H9 (cell line): ENCODE results near the gene SSBP3. TPM values are rescaled to one million over a fixed set of nuclear protein-coding genes. Genes with fewer than 3 reads are reported as not detected.

Experiments used
- DNase-seq: peaks from one replicate; pipeline ENCODE4 v3.0.0-alpha.2; 2017
- H2AFZ ChIP-seq: one replicate; pipeline ENCODE4 v1.6.1; 2013; ENCODE audit warnings: mild to moderate bottlenecking, low read length, control low read depth, moderate library complexity
- H2AK5ac ChIP-seq: 2 replicates; pipeline ENCODE4 v1.6.1; 2013; ENCODE audit warnings: low read length, control low read depth, mixed read lengths; ENCODE audit not compliant: insufficient read length
- H2BK120ac ChIP-seq: one replicate; pipeline ENCODE4 v1.6.1; 2013; ENCODE audit warnings: low read depth, mild to moderate bottlenecking, low read length, control low read depth, inconsistent platforms; ENCODE audit not compliant: poor library complexity, severe bottlenecking
- H2BK12ac ChIP-seq: 2 replicates; pipeline ENCODE4 v1.6.1; 2013; ENCODE audit warnings: low read length, control low read depth, mixed read lengths, low read depth; ENCODE audit not compliant: insufficient read length
- H2BK15ac ChIP-seq: 2 replicates; pipeline ENCODE4 v1.6.1; 2013; ENCODE audit warnings: low read depth, low read length, control low read depth
- H2BK20ac ChIP-seq: one replicate; pipeline ENCODE4 v1.6.1; 2013; ENCODE audit warnings: low read depth, mild to moderate bottlenecking, low read length, control low read depth, inconsistent platforms; ENCODE audit not compliant: poor library complexity, severe bottlenecking
- H2BK5ac ChIP-seq: 2 replicates; pipeline ENCODE4 v1.6.1; 2013; ENCODE audit warnings: low read length, control low read depth, mixed read lengths; ENCODE audit not compliant: insufficient read length
- H3K14ac ChIP-seq: 2 replicates; pipeline ENCODE4 v1.6.1; 2013; ENCODE audit warnings: low read length, control low read depth; ENCODE audit not compliant: insufficient read depth
- H3K18ac ChIP-seq: 2 replicates; pipeline ENCODE4 v1.6.1; 2013; ENCODE audit warnings: low read depth, mild to moderate bottlenecking, mixed read lengths, low read length, control low read depth; ENCODE audit not compliant: insufficient read length
- H3K23ac ChIP-seq: 2 replicates; pipeline ENCODE4 v1.6.1; 2013; ENCODE audit warnings: low read length, control low read depth, mixed read lengths, low read depth; ENCODE audit not compliant: insufficient read length
- H3K23me2 ChIP-seq: 2 replicates; pipeline ENCODE4 v1.6.1; 2013; ENCODE audit warnings: low read depth, mild to moderate bottlenecking, mixed read lengths, low read length, control low read depth; ENCODE audit not compliant: insufficient read length, poor library complexity, severe bottlenecking
- H3K27ac ChIP-seq: 2 replicates; pipeline ENCODE4 v1.5.1; 2013; ENCODE audit warnings: low read length, control low read depth, mixed read lengths, low read depth; ENCODE audit not compliant: insufficient read length
- H3K27me3 ChIP-seq: 2 replicates; pipeline ENCODE4 v1.6.1; 2013; ENCODE audit warnings: low read length, control low read depth, inconsistent platforms; ENCODE audit not compliant: insufficient read depth
- H3K4ac ChIP-seq: 2 replicates; pipeline ENCODE4 v1.6.1; 2013; ENCODE audit warnings: low read depth, mild to moderate bottlenecking, control low read depth, inconsistent platforms, low read length, moderate library complexity
- H3K4me1 ChIP-seq: 2 replicates; pipeline ENCODE4 v1.6.1; 2013; ENCODE audit warnings: low read length, control low read depth, inconsistent platforms; ENCODE audit not compliant: insufficient read depth
- H3K4me2 ChIP-seq: 2 replicates; pipeline ENCODE4 v1.6.1; 2013; ENCODE audit warnings: low read length, control low read depth, mixed read lengths; ENCODE audit not compliant: insufficient read length, insufficient read depth
- H3K56ac ChIP-seq: 2 replicates; pipeline ENCODE4 v1.6.1; 2013; ENCODE audit warnings: low read depth, mild to moderate bottlenecking, mixed read lengths, low read length, control low read depth; ENCODE audit not compliant: insufficient read length
- H3K79me1 ChIP-seq: 2 replicates; pipeline ENCODE4 v1.6.1; 2013; ENCODE audit warnings: low read depth, mild to moderate bottlenecking, moderate library complexity, low read length, control low read depth, inconsistent platforms; ENCODE audit not compliant: insufficient read depth, poor library complexity, severe bottlenecking
- H3K79me2 ChIP-seq: 2 replicates; pipeline ENCODE4 v1.6.1; 2013; ENCODE audit warnings: low read length, control low read depth, inconsistent platforms; ENCODE audit not compliant: insufficient read depth
- H3K9ac ChIP-seq: 2 replicates; pipeline ENCODE4 v1.6.1; 2013; ENCODE audit warnings: low read length, control low read depth, mixed read lengths; ENCODE audit not compliant: insufficient read length; ENCODE audit errors: extremely low read depth
- H3K9me3 ChIP-seq: one replicate; pipeline ENCODE4 v1.6.1; 2013; ENCODE audit warnings: low read depth, low read length, inconsistent platforms; ENCODE audit not compliant: control insufficient read depth
- H3T11ph ChIP-seq: one replicate; pipeline ENCODE4 v1.6.1; 2013; ENCODE audit warnings: mild to moderate bottlenecking, low read length, control low read depth, inconsistent platforms
- H4K20me1 ChIP-seq: one replicate; pipeline ENCODE4 v1.6.1; 2013; ENCODE audit not compliant: control insufficient read depth, insufficient read length, insufficient read depth
- H4K5ac ChIP-seq: 2 replicates; pipeline ENCODE4 v1.6.1; 2013; ENCODE audit warnings: low read depth, mild to moderate bottlenecking, mixed read lengths, low read length, control low read depth; ENCODE audit not compliant: insufficient read length
- H4K8ac ChIP-seq: replicated peaks from 2 replicates; pipeline ENCODE4 v1.6.1; 2013; ENCODE audit warnings: low read length, control low read depth, mixed read lengths, low read depth; ENCODE audit not compliant: insufficient read length
- H4K91ac ChIP-seq: 2 replicates; pipeline ENCODE4 v1.6.1; 2013; ENCODE audit warnings: low read depth, mild to moderate bottlenecking, moderate library complexity, mixed read lengths, low read length, control low read depth; ENCODE audit not compliant: insufficient read length
- H3K27ac Mint-ChIP-seq, 3 experiments: 2 replicates in 2 of 3; 3 replicates in 1 of 3; pipeline ENCODE4 v1.8.0; 2020 to 2021; ENCODE audit warnings: mixed read lengths in 3 of 3, mild to moderate bottlenecking in 1 of 3, moderate library complexity in 1 of 3
- H3K27me3 Mint-ChIP-seq: 2 replicates; pipeline ENCODE4 v1.8.0; 2021; ENCODE audit warnings: low read depth, mild to moderate bottlenecking, moderate library complexity, mixed read lengths
- H3K36me3 Mint-ChIP-seq, 3 experiments: 2 replicates in 2 of 3; 3 replicates in 1 of 3; pipeline ENCODE4 v1.8.0; 2020 to 2021; ENCODE audit warnings: low read depth in 3 of 3, mixed read lengths in 3 of 3; ENCODE audit not compliant: insufficient read depth in 1 of 3
- H3K4me1 Mint-ChIP-seq, 2 experiments: 2 replicates each; pipeline ENCODE4 v1.8.0; 2020; ENCODE audit warnings: mixed read lengths in 2 of 2
- H3K4me3 Mint-ChIP-seq, 2 experiments: 2 replicates in 1 of 2; 3 replicates in 1 of 2; pipeline ENCODE4 v1.8.0; 2020 to 2021; ENCODE audit warnings: mild to moderate bottlenecking in 2 of 2, mixed read lengths in 2 of 2, moderate library complexity in 1 of 2
- H3K9me3 Mint-ChIP-seq, 2 experiments: 2 replicates in 1 of 2; 3 replicates in 1 of 2; pipeline ENCODE4 v1.8.0; 2020; ENCODE audit warnings: mild to moderate bottlenecking in 2 of 2, mixed read lengths in 2 of 2, moderate library complexity in 1 of 2
- WGBS: extraction: QIAGEN DNeasy Blood & Tissue Kit; methylation state at CpG from one replicate; pipeline ENCODE4 v1.1.7; 2013; ENCODE audit warnings: missing lambda C conversion rate, low lambda C conversion rate, mixed read lengths; ENCODE audit not compliant: insufficient read length; ENCODE audit errors: extremely low coverage; 5-methylcytosine and 5-hydroxymethylcytosine counted together
- total RNA-seq: library from RNA; stranded (reverse); gene quantifications from 2 replicates; pipeline ENCODE4 v1.2.1, GENCODE V29; 2021
- TF ChIP-seq, protein P1 (sequence below): fragments of 200-600 bp; sonication (generic); conservative IDR thresholded peaks from 3 replicates; pipeline ENCODE4 v1.8.0; 2021; ENCODE audit warnings: antibody characterized with exemption, mild to moderate bottlenecking

The SSBP3 gene
- total RNA-seq, 1 experiment from 2014 or later = 126 TPM

- Histone ChIP-seq H3K18ac (no peak overlapping the region), H2BK15ac (no peak overlapping the region), H4K91ac (no peak overlapping the region), H3K27me3 (no peaks in the 10 kb centered on the region), H2AFZ (no peak overlapping the region), H3K4ac (no peak overlapping the region), H3T11ph (no peak overlapping the region), H3K23ac (no peak overlapping the region), H3K14ac (no peak overlapping the region), H2BK12ac (no peak overlapping the region), H4K20me1 (peaks cover 3% of the 10 kb centered on the region), H3K9me3 (no peaks in the 10 kb centered on the region), H3K4me2 (no peak overlapping the region), H3K56ac (no peak overlapping the region), H3K79me1 (no peaks in the 10 kb centered on the region), H3K23me2 (no peaks in the 10 kb centered on the region), H3K79me2 (no peaks in the 10 kb centered on the region), H2BK20ac (no peak overlapping the region), H3K4me1 (no peaks in the 10 kb centered on the region), H3K9ac (no peak overlapping the region), H2BK5ac (no peak overlapping the region), H2AK5ac (no peak overlapping the region), H2BK120ac (no peak overlapping the region), H4K8ac (no peak overlapping the region), H3K27ac (no peak overlapping the region), H4K5ac (no peak overlapping the region)
- H3K4me1 Mint-ChIP-seq = peaks cover 5 to 10% of the 10 kb centered on the region in 2 experiments; a peak in 2 of 4 replicates
- no peaks in the 10 kb centered on the region for H3K9me3 Mint-ChIP-seq
- H3K27me3 Mint-ChIP-seq = no peaks in the 10 kb centered on the region
- no peak overlapping the region for H3K4me3 Mint-ChIP-seq
- DNase-seq = no peak
- WGBS = no CpG with 5 or more reads among the region's 4 CpGs
- peak overlapping the region in 1 of 3 experiments; percentile 80; a peak in 2 of 7 replicates for H3K27ac Mint-ChIP-seq
- TF ChIP-seq, protein P1, sequence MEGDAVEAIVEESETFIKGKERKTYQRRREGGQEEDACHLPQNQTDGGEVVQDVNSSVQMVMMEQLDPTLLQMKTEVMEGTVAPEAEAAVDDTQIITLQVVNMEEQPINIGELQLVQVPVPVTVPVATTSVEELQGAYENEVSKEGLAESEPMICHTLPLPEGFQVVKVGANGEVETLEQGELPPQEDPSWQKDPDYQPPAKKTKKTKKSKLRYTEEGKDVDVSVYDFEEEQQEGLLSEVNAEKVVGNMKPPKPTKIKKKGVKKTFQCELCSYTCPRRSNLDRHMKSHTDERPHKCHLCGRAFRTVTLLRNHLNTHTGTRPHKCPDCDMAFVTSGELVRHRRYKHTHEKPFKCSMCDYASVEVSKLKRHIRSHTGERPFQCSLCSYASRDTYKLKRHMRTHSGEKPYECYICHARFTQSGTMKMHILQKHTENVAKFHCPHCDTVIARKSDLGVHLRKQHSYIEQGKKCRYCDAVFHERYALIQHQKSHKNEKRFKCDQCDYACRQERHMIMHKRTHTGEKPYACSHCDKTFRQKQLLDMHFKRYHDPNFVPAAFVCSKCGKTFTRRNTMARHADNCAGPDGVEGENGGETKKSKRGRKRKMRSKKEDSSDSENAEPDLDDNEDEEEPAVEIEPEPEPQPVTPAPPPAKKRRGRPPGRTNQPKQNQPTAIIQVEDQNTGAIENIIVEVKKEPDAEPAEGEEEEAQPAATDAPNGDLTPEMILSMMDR = no peak
- H3K36me3 Mint-ChIP-seq = peaks cover 7 to 41% (median 26%) of the 10 kb centered on the region in 3 experiments; a peak in 6 of 7 replicates
Observed at GRCh38 chr1:54248966-54249365, 157.2 kb downstream of the SSBP3 start.
